ENCODE data around the gene TBX21.
A peak's percentile ranks its signal among the peaks of the same experiment; 100 is the strongest.

TBX21 gene

DNA sequence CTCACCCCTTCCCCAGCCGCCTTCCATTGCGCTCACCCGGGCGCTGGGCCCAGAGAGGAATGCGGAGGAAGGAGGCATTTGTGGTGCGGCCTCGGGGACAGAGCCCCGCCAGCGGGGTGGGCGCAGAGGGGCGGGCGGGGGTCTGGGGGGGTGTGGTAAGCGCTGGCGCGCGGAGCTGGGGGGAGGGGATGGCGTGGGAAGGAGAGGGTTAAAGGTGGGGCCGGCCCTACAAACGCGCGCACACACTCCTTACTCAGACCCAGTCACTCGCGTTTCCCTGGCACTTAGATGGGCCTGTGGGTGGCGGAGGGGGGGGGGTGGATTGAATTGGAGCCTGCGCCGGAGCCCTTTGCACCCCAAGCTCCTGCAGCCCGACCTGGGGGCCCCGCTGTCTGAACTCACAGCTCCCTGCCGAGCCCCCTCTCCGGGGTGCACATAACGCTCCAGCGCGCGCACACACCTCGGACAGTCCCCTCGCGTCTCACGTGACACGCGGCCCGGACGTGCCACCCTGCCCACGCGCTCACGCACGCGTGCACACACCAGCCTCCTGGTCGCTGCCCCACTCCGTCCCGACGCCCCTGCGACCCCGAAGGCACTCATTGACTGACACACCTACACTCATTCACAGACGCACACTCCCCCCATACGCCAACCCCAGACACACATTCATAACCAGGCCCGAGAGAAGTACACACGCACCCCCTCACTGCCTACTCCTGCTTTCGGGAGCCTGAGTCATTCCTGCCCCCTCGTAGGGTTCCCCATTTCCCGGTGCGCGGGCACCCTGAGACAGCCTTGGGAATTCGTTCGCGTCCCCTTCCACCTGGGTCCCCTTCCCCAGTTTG lies 38.2 kb upstream of the TBX21 start:
- Mint-ChIP-seq H3K4me3 (peak overlapping the region; percentile 80), H3K9me3 (no peaks in the 10 kb centered on the region), H3K27me3 (ENCODE audit: low read depth) (peaks cover 14% of the 10 kb centered on the region), H3K36me3 (ENCODE audit: low read depth) (no peaks in the 10 kb centered on the region), H3K4me1 (ENCODE audit: low read depth) (peaks cover 23% of the 10 kb centered on the region), H3K27ac (peak overlapping the region; percentile 58)
- peak; percentile 43 for DNase-seq (ENCODE audit: low spot score)

DNA sequence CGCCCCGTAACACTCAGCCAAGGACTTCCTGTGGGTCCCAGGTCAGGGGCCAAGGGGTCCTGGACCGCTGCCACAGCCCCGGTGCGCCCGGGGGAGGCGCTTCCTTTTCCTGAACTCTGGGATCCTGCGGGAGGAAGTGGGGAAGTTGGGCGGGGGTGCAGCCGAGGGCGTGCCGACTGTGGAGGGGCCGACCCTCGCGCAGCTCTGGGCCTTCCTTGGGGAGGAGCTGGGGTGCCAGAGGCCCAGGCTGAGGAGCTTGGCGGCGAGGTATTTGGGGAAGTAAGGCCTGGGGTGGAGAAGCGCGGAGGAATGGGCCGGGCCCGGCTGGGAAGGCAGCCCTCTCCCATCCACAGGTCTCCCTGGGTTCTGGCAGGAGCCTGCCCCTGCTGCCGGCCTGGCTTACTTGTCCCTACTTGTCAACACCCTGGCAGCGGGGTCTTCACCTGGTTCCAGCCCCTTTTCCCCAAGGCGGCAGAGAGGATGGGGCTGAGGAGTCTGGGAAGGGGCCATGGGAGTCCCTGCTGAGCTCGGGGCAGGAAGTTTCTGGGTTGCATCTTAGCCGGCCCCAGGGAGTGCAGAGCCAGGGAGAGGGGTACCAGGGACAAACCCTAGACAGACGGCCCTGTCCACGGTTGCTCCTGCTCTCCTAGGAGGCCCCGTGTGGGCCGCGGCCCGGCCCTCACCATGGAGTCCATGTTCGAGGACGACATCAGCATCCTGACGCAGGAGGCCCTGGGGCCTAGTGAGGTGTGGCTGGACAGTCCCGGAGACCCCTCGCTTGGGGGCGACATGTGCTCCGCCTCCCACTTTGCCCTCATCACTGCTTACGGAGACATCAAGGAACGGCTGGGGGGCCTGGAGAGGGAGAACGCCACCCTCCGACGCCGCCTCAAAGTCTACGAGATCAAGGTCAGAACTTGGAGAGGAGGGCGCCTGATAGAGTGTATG lies 37.3 kb upstream of the TBX21 start:
- no peak for DNase-seq (ENCODE audit: low spot score)
- Mint-ChIP-seq H3K36me3 (ENCODE audit: low read depth) (no peaks in the 10 kb centered on the region), H3K4me1 (ENCODE audit: low read depth) (peaks cover 22% of the 10 kb centered on the region)

DNA sequence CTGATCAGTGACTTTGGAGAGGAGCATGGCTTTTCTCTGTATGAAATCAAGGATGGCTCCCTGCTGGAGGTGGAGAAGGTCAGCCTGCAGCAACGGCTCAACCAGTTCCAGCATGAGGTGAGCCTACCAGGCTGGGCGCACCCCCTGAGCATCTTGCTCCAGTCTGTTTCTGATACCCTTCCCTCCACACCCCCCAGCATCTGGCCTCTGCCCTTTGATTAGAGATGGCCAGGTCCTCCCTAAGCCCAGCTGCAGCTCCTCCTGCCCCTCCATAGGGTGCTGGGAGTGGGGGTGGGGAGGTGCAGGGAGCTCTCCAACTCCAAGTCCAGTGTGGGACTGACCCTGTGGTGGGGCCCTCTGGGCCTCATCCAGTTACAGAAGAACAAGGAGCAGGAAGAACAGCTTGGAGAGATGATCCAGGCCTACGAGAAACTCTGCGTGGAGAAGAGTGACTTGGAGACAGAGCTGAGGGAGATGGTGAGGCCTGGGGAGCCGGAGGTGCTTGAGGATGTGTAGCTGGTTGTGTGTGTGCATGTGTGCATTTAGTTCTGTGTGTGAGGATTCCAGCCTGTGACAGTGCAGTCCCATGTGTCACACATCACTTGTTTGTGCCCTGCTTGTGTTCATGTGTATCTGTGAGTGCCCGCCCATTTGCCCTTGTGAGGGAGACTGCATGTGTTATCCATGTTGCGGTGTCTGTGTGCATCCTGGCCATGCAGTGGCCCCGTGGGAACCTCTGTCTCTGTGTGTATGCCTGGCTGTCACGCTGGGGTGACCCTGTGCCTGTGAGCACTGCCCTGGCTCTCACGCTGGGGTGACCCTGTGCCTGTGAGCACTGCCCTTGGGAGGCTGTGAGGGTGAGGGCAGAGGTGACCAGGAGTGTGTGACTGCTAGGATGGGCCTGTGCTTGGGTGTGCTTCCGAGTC lies 36.1 kb upstream of the TBX21 start:
- DNase-seq (ENCODE audit: low spot score): no peak
- Mint-ChIP-seq H3K4me1 (ENCODE audit: low read depth) (peaks cover 22% of the 10 kb centered on the region), H3K27ac (no peak overlapping the region), H3K9me3 (no peaks in the 10 kb centered on the region), H3K4me3 (no peak overlapping the region), H3K36me3 (ENCODE audit: low read depth) (no peaks in the 10 kb centered on the region), H3K27me3 (ENCODE audit: low read depth) (peaks cover 14% of the 10 kb centered on the region)

More for the DNA sequence above, 37.3 kb upstream of the TBX21 start:
- H3K4me3 Mint-ChIP-seq: peak overlapping the region; percentile 80
- peaks cover 14% of the 10 kb centered on the region for H3K27me3 Mint-ChIP-seq (ENCODE audit: low read depth)
- H3K27ac Mint-ChIP-seq: no peak overlapping the region
- H3K9me3 Mint-ChIP-seq: no peaks in the 10 kb centered on the region

DNA sequence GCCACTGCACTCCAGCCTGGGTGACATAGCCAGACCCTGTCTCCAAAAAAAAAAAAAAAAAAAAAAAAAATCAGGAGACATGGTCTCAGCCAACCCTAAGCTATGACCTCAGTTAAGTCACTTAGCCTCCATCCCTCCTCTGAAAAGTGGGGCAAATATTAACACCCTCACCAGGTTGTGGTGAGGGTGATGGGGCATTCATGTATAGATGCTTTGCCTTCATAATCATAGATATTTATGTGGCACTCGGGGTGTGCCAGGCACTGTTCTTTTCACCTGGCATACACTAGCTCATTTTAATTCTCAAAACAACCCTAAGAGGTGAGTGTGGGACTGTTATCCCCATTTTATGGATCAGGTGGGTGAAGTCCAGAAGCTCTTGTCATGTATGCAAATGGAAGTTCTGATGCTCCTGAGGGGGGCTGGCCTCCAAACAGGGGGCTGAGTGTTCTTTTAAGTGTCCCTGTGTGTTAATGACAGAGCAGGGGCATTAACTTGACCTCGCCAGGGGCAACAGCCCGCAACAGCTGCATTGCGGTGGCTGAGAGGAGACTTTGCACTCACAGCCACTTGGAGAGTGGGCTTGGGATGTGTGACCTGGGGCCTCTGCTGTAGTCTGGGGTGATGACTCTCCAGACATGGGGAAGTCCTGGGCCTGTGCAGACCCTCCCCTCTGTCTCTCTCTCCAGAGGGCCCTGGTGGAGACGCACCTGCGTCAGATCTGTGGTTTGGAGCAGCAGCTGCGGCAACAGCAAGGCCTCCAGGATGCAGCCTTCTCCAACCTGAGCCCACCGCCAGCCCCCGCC lies 34.9 kb upstream of the TBX21 start:
- Mint-ChIP-seq H3K9me3 (no peaks in the 10 kb centered on the region), H3K27me3 (ENCODE audit: low read depth) (peaks cover 8% of the 10 kb centered on the region), H3K4me3 (no peak overlapping the region), H3K27ac (no peak overlapping the region), H3K36me3 (ENCODE audit: low read depth) (no peaks in the 10 kb centered on the region), H3K4me1 (ENCODE audit: low read depth) (peaks cover 23% of the 10 kb centered on the region)
- no peak for DNase-seq (ENCODE audit: low spot score)

DNA sequence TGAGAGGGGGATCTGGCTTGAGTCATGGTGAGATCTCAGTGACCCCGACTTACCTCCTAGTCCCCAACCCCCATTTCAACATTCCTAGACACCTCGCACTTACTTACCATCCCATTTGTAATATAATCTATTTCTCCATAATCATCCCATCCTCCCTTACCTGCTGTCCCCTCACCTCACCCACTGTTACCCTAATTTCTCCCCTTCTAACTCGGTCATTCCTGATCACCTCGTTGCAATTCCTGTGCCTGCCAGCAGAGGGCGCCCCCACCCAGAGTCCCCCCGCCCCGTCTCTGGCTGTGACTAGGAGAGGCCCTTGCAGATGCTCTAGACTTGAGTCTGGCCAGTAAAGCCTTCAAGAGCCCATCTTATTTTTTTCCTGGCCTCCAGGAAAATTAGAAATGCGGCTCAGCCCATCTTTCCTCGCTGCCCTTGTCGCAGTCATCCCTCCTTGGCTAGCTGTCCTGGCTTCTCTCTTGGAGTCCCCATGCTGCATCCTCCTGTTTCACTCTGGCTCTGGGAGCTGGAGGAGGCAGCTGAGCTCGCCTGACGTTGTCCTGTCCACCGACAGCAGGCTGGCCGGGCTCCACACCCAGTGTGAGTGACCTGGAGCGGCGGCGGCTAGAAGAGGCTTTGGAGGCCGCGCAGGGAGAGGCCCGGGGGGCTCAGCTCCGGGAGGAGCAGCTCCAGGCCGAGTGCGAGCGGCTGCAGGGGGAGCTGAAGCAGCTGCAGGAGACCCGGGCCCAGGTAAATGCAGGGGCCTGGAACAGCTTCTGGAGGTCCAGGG lies 34.1 kb upstream of the TBX21 start:
- Mint-ChIP-seq H3K4me3 (no peak overlapping the region), H3K9me3 (no peaks in the 10 kb centered on the region), H3K27me3 (ENCODE audit: low read depth) (peaks cover 4% of the 10 kb centered on the region), H3K36me3 (ENCODE audit: low read depth) (no peaks in the 10 kb centered on the region), H3K4me1 (ENCODE audit: low read depth) (peaks cover 25% of the 10 kb centered on the region), H3K27ac (no peak overlapping the region)
- DNase-seq (ENCODE audit: low spot score): peak; percentile 48

DNA sequence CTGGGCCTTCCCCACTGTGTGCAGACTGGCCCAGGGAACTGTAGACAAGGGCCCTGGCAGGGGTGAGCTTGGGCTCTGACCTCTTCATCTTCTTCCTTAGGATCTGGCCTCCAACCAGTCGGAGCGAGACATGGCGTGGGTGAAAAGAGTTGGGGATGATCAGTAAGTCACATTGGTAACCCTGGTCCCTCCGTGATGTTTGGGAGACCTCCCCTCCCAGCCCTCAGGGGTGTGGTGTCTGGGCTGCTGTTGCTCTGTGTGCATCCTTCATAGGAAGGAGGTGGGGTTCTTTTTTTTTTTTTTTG lies 33.5 kb upstream of the TBX21 start:
- H3K27ac Mint-ChIP-seq: no peak overlapping the region
- no peak overlapping the region for H3K4me3 Mint-ChIP-seq
- peaks cover 4% of the 10 kb centered on the region for H3K27me3 Mint-ChIP-seq (ENCODE audit: low read depth)
- H3K4me1 Mint-ChIP-seq (ENCODE audit: low read depth): peaks cover 30% of the 10 kb centered on the region
- no peaks in the 10 kb centered on the region for H3K36me3 Mint-ChIP-seq (ENCODE audit: low read depth)
- no peaks in the 10 kb centered on the region for H3K9me3 Mint-ChIP-seq
- no peak for DNase-seq (ENCODE audit: low spot score)

DNA sequence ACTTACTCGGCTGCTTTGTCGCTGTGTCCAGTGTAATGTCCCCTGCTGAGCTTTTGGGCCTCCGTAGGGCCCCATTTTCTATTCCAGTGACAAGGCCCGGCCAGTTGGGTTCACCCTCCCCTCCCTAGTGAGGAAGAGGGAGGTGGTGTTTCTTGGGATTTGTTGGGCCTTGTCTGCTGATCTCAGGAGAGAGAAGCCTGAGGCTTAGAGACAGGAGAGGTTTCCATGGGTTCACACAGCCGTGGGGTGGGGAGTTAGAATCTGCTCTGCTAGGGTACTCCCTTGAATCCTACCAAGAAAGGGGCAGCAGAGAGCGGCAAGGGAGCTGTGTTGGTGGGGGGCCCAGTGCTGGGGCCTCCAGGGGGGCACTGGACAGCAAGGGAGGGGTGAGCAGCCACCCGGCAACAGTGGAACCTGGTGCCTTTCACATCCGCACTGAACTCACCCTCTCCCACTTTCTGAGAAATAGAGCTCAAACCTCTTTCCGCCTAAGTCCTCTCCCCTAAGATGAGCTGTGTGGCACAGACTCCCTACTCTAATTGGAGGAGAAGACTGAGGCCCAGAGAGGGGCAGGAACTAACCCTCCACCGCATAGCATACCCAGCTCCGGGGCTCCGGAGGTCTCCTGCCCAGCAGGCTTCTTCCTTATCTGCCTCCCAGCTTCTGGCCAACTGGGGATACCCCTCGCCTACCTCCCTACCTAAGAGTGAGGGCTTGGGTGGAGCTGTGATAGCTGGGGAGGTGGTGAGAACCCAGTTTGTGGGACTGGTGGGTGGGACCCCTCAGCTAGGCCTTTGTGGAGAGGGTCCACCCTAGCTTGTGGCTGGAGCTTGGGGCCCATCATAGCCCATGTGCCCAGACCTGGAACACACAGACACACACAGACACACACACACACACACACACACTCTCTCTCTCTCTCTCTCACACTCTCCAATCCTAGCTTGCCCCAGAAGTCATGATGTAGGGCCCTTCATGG lies 32.3 kb upstream of the TBX21 start:
- no peak for DNase-seq (ENCODE audit: low spot score)
- Mint-ChIP-seq H3K4me1 (ENCODE audit: low read depth) (peaks cover 38% of the 10 kb centered on the region), H3K36me3 (ENCODE audit: low read depth) (no peaks in the 10 kb centered on the region), H3K9me3 (no peaks in the 10 kb centered on the region), H3K27me3 (ENCODE audit: low read depth) (no peaks in the 10 kb centered on the region), H3K27ac (peak overlapping the region; percentile 61), H3K4me3 (no peak overlapping the region)

DNA sequence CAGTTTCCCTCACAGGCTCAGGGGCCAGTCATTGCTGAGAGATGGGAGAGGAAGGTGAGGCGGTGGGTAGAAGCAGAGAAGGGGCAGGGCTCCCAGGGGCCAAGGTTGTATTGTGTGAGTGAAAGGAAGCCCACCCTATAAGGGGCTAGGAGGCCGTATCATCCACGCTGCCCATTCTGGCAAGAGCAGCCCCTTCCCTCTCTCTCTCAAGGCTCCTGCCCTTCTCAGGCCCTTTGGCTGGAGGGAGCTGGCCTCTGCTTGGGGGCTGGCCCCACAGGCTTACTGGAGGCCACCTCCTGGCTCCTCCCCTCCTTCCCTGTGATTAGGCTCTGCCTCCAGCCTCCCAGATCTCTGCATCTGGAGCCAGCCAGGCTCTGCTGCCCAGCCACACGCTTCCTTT lies 31.4 kb upstream of the TBX21 start:
- Mint-ChIP-seq H3K4me1 (ENCODE audit: low read depth) (peaks cover 46% of the 10 kb centered on the region), H3K4me3 (no peak overlapping the region), H3K36me3 (ENCODE audit: low read depth) (no peaks in the 10 kb centered on the region), H3K9me3 (no peaks in the 10 kb centered on the region), H3K27me3 (ENCODE audit: low read depth) (no peaks in the 10 kb centered on the region), H3K27ac (peak overlapping the region; percentile 64)
- DNase-seq (ENCODE audit: low spot score): no peak

DNA sequence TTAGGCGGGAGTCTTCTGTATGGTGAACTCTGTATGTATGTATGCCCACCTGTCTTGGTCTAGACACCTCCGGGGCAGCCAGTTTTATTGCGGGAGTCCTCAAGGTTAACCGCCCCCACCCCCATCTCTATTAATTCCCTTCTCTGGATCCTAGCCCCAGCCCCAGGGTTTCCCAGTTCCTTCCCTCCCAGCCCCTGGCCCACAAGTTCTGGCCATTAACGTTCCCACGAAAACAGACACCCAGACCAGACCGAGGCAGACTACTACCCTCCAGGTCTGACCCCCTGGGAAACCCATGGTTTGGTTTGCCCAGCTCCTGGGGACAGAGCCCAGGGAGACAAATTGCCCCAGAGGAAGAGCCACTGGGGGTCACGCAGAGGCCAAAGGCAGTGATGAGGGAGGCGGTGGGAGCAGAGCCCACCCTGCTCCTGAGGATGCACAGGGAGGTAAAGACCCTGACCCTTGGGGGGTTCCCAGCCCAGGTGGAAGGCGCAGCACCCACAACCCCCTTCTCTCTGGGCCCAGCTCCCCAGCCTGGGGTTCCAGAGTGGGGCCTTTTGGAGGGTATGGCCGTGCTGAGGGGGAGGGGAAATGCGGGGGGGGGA lies 30.5 kb upstream of the TBX21 start:
- H3K4me3 Mint-ChIP-seq: peak overlapping the region; percentile 18
- no peaks in the 10 kb centered on the region for H3K36me3 Mint-ChIP-seq (ENCODE audit: low read depth)
- no peak overlapping the region for H3K27ac Mint-ChIP-seq
- H3K9me3 Mint-ChIP-seq: no peaks in the 10 kb centered on the region
- no peak for DNase-seq (ENCODE audit: low spot score)
- H3K27me3 Mint-ChIP-seq (ENCODE audit: low read depth): no peaks in the 10 kb centered on the region
- peaks cover 54% of the 10 kb centered on the region for H3K4me1 Mint-ChIP-seq (ENCODE audit: low read depth)

DNA sequence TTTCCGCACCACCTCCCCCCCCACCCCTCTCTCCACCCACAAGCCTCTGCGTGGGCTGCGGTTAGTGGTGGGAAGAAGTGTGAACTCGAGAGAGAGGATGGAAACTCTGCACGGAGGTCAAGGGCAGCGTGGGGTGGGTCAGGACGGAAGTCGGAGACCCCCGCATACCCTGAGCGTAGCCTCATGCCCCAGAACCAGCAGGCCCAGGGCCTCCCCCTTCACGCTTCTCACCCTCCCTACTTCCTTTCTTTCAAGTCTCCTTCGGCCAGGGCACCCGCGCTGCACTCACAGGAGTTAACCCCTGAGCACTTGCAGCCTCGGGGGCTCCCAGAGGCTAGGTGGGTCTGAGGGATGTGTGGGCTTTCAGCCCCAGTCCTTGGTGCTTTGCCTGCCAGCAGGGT lies 29.8 kb upstream of the TBX21 start:
- no peaks in the 10 kb centered on the region for H3K27me3 Mint-ChIP-seq (ENCODE audit: low read depth)
- H3K27ac Mint-ChIP-seq: peak overlapping the region; percentile 74
- peak overlapping the region; percentile 46 for H3K4me3 Mint-ChIP-seq
- no peaks in the 10 kb centered on the region for H3K9me3 Mint-ChIP-seq
- H3K4me1 Mint-ChIP-seq (ENCODE audit: low read depth): peaks cover 57% of the 10 kb centered on the region
- DNase-seq (ENCODE audit: low spot score): peak; percentile 41
- H3K36me3 Mint-ChIP-seq (ENCODE audit: low read depth): no peaks in the 10 kb centered on the region

DNA sequence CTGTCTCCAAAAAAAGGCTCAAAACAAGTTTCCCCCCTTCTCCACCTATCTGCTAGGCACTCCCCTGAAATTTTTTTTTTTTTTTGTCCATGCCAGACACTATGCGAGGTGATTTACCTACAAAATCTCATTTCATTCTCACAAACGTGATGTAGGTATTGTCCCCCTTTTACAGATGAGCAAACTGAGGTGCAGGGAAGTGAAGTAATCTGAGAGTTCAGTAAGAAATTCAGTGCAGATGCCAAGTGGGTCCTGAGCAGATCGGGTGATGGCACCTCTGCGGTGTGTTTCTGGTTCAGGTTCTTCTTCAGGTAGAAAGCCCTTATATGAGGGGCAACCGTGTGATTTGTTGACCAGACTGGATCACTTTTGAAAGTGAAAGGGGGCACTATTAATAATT lies 29.4 kb upstream of the TBX21 start:
- Mint-ChIP-seq H3K27me3 (ENCODE audit: low read depth) (no peaks in the 10 kb centered on the region), H3K27ac (peak overlapping the region; percentile 74), H3K4me3 (peak overlapping the region; percentile 46), H3K9me3 (no peaks in the 10 kb centered on the region), H3K36me3 (ENCODE audit: low read depth) (no peaks in the 10 kb centered on the region), H3K4me1 (ENCODE audit: low read depth) (peaks cover 56% of the 10 kb centered on the region)
- DNase-seq (ENCODE audit: low spot score): no peak

Data from T-helper 2 cell treated with Interferon-gamma antibody and Interleukin-4, amounts not matched to agents 5 μg/mL and 100 μg/mL, for 36 hours (primary cell).